ENCODE data around the gene PRR15.

PRR15 gene

DNA sequence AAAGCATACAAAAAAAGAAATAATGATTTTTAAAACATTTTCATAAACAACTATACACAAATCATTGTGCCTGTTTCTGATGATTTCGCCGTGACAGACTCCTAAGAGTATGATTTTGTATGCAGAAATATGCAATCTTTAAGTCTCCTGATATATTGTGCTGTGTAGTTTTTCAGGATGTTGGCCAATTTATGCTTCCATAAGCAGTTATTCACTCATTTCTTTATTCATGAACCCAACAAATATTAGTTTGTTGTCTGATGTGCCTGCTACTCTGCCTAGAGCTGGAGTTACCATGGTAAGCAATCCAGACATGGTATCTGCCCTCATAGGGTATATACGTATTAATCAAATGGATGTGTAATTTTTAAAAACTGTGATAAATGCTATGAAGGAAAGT, 40.4 kb downstream of the PRR15 start:
- Histone ChIP-seq H3K27me3 (ENCODE audit: insufficient read depth, poor library complexity, severe bottlenecking) (no peaks in the 10 kb centered on the region), H3K27ac (replicated peaks) (no peak overlapping the region), H3K4me3 (replicated peaks; ENCODE audit: insufficient read depth, low read length) (no peak overlapping the region)
- no peak for TF ChIP-seq POLR2AphosphoS5 (IDR thresholded peaks at IDR 0.05; ENCODE audit: low read depth)
- TF ChIP-seq SPI1 (IDR thresholded peaks at IDR 0.05; ENCODE audit: borderline replicate concordance, low read depth): no peak
- TF ChIP-seq, protein P1, sequence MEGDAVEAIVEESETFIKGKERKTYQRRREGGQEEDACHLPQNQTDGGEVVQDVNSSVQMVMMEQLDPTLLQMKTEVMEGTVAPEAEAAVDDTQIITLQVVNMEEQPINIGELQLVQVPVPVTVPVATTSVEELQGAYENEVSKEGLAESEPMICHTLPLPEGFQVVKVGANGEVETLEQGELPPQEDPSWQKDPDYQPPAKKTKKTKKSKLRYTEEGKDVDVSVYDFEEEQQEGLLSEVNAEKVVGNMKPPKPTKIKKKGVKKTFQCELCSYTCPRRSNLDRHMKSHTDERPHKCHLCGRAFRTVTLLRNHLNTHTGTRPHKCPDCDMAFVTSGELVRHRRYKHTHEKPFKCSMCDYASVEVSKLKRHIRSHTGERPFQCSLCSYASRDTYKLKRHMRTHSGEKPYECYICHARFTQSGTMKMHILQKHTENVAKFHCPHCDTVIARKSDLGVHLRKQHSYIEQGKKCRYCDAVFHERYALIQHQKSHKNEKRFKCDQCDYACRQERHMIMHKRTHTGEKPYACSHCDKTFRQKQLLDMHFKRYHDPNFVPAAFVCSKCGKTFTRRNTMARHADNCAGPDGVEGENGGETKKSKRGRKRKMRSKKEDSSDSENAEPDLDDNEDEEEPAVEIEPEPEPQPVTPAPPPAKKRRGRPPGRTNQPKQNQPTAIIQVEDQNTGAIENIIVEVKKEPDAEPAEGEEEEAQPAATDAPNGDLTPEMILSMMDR (IDR thresholded peaks at IDR 0.05; ENCODE audit: insufficient read depth, low read length): no peak
- TF ChIP-seq, protein P2, sequence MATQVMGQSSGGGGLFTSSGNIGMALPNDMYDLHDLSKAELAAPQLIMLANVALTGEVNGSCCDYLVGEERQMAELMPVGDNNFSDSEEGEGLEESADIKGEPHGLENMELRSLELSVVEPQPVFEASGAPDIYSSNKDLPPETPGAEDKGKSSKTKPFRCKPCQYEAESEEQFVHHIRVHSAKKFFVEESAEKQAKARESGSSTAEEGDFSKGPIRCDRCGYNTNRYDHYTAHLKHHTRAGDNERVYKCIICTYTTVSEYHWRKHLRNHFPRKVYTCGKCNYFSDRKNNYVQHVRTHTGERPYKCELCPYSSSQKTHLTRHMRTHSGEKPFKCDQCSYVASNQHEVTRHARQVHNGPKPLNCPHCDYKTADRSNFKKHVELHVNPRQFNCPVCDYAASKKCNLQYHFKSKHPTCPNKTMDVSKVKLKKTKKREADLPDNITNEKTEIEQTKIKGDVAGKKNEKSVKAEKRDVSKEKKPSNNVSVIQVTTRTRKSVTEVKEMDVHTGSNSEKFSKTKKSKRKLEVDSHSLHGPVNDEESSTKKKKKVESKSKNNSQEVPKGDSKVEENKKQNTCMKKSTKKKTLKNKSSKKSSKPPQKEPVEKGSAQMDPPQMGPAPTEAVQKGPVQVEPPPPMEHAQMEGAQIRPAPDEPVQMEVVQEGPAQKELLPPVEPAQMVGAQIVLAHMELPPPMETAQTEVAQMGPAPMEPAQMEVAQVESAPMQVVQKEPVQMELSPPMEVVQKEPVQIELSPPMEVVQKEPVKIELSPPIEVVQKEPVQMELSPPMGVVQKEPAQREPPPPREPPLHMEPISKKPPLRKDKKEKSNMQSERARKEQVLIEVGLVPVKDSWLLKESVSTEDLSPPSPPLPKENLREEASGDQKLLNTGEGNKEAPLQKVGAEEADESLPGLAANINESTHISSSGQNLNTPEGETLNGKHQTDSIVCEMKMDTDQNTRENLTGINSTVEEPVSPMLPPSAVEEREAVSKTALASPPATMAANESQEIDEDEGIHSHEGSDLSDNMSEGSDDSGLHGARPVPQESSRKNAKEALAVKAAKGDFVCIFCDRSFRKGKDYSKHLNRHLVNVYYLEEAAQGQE (IDR thresholded peaks at IDR 0.05; ENCODE audit: insufficient replicate concordance, low read depth): no peak
- TF ChIP-seq GABPA (IDR thresholded peaks at IDR 0.05; ENCODE audit: low read depth): no peak
- no peak for DNase-seq (ENCODE audit: low read depth in 1 of 2, low spot score in 1 of 2)

DNA sequence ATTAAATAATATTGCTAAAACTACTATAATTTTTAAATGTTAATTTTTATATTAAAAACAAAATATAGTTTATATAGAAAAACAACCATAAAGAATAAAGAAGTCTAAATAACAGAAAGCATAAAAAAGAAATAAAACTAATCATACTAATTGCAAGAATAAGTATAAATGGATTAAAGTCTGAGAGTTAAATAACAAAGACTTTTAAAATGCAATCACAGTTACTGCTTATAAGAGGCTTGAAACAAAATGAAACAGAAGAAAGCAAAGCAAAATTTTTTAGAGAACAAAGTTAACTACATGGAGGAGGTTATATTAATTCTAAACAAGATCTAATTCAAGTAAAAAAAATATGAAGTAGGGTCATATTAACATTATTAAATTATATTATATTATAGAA, 41.1 kb downstream of the PRR15 start:
- TF ChIP-seq POLR2AphosphoS5 (IDR thresholded peaks at IDR 0.05; ENCODE audit: low read depth) (no peak), SPI1 (IDR thresholded peaks at IDR 0.05; ENCODE audit: borderline replicate concordance, low read depth) (no peak), GABPA (IDR thresholded peaks at IDR 0.05; ENCODE audit: low read depth) (no peak)
- TF ChIP-seq, protein P2 (IDR thresholded peaks at IDR 0.05; ENCODE audit: insufficient replicate concordance, low read depth): no peak
- TF ChIP-seq, protein P1 (IDR thresholded peaks at IDR 0.05; ENCODE audit: insufficient read depth, low read length): no peak
- Histone ChIP-seq H3K27ac (replicated peaks) (no peak overlapping the region), H3K4me3 (replicated peaks; ENCODE audit: insufficient read depth, low read length) (no peak overlapping the region), H3K27me3 (ENCODE audit: insufficient read depth, poor library complexity, severe bottlenecking) (no peaks in the 10 kb centered on the region)
- DNase-seq (ENCODE audit: low read depth in 1 of 2, low spot score in 1 of 2): no peak

DNA sequence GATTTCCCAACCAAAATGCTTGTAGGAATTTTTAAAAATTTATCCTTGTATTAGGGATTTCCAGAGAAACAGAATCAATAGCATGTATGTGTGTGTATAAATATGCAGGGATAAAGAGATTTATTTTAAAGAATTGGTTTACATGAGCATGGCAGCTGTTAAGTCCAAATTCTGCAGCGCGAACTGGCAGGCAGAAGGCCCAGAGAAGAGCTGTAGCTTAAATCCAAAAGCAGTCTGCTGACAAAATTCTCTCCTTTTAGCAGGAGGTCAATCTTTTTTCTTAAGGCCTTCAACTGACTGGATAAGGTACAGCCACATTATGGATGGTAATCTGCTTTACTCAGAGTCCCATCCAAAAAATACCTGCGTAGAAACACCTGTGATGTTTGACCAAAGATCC, 42.0 kb downstream of the PRR15 start:
- Histone ChIP-seq H3K27ac (replicated peaks) (no peak overlapping the region), H3K4me3 (replicated peaks; ENCODE audit: insufficient read depth, low read length) (no peak overlapping the region), H3K27me3 (ENCODE audit: insufficient read depth, poor library complexity, severe bottlenecking) (no peaks in the 10 kb centered on the region)
- DNase-seq (ENCODE audit: low read depth in 1 of 2, low spot score in 1 of 2): no peak
- TF ChIP-seq, protein P1 (IDR thresholded peaks at IDR 0.05; ENCODE audit: insufficient read depth, low read length): no peak
- no peak for TF ChIP-seq SPI1 (IDR thresholded peaks at IDR 0.05; ENCODE audit: borderline replicate concordance, low read depth)
- TF ChIP-seq, protein P2 (IDR thresholded peaks at IDR 0.05; ENCODE audit: insufficient replicate concordance, low read depth): no peak
- no peak for TF ChIP-seq POLR2AphosphoS5 (IDR thresholded peaks at IDR 0.05; ENCODE audit: low read depth)
- TF ChIP-seq GABPA (IDR thresholded peaks at IDR 0.05; ENCODE audit: low read depth): no peak
